Endothelial cell (in vitro differentiated cells): ENCODE data around the gene DIS3L2. TPM values are rescaled to one million over a fixed set of nuclear protein-coding genes. Genes with fewer than 3 reads are reported as not detected.
A peak's percentile ranks its signal among the peaks of the same experiment; 100 is the strongest.

Experiments used
- DNase-seq: peaks from one replicate; pipeline ENCODE4 v3.0.0; 2021; ENCODE audit warnings: low spot score
- H3K27ac Mint-ChIP-seq: one replicate; pipeline ENCODE4 v1.8.0; 2021; ENCODE audit warnings: mixed read lengths, inconsistent platforms; ENCODE audit not compliant: unreplicated experiment
- H3K27me3 Mint-ChIP-seq: one replicate; pipeline ENCODE4 v1.8.0; 2021; ENCODE audit warnings: mild to moderate bottlenecking, moderate library complexity, mixed read lengths, inconsistent platforms; ENCODE audit not compliant: unreplicated experiment
- H3K36me3 Mint-ChIP-seq: one replicate; pipeline ENCODE4 v1.8.0; 2021; ENCODE audit warnings: mild to moderate bottlenecking, low read depth, mixed read lengths, inconsistent platforms; ENCODE audit not compliant: unreplicated experiment
- H3K4me1 Mint-ChIP-seq: one replicate; pipeline ENCODE4 v1.8.0; 2021; ENCODE audit warnings: mild to moderate bottlenecking, mixed read lengths, inconsistent platforms; ENCODE audit not compliant: unreplicated experiment
- H3K4me3 Mint-ChIP-seq: one replicate; pipeline ENCODE4 v1.8.0; 2021; ENCODE audit warnings: mild to moderate bottlenecking, mixed read lengths, inconsistent platforms; ENCODE audit not compliant: unreplicated experiment
- H3K9me3 Mint-ChIP-seq: one replicate; pipeline ENCODE4 v1.8.0; 2021; ENCODE audit warnings: mixed read lengths, inconsistent platforms; ENCODE audit not compliant: unreplicated experiment
- CTCF ChIP-seq: fragments of 200-600 bp; sonication (generic); IDR thresholded peaks from one replicate; pipeline ENCODE4 v1.5.0; 2021; ENCODE audit warnings: antibody characterized with exemption; ENCODE audit not compliant: unreplicated experiment
- long read RNA-seq: library from polyadenylated mRNA; unstranded; transcript quantifications from one replicate; pipeline ENCODE4 v2.0.0, GENCODE V29; 2020; ENCODE audit not compliant: unreplicated experiment
- total RNA-seq: library from RNA; stranded (reverse); fragmentation: NEBNext Ultra II Directional; extraction: Animal tissue kit (Norgen Biotek cat#: 25700); gene quantifications from one replicate; pipeline ENCODE4 v1.2.1, GENCODE V29; 2021; ENCODE audit not compliant: unreplicated experiment

DIS3L2 gene
- 42.1 TPM for total RNA-seq
- long read RNA-seq, transcript DIS3L2-202 (21 exons, 3,501 nt): major isoform, 6 of 13 reads
- long read RNA-seq, partial matches to known transcripts: 2 of 13 reads
- long read RNA-seq, other reads (novel, unspliced or antisense): 5 of 13 reads

GRCh38 chr2:231961349-231962166 is at the start of gene DIS3L2:
TSS of gene DIS3L2 (plus strand) at chr2:231961713. CDS start at chr2:232014928, 53,215 bp downstream.
- H3K9me3 Mint-ChIP-seq: no peaks in the 10 kb centered on the region
- peak within 1 kb of the TSS; percentile 95 for H3K4me3 Mint-ChIP-seq
- peaks cover 25% of the 10 kb centered on the region for H3K4me1 Mint-ChIP-seq
- peak within 1 kb of the TSS; percentile 96 for H3K27ac Mint-ChIP-seq
- peaks cover 6% of the 10 kb centered on the region for H3K27me3 Mint-ChIP-seq
- H3K36me3 Mint-ChIP-seq: peaks cover 5% of the 10 kb centered on the region
- TF ChIP-seq CTCF: no peak
- peak; percentile 81 for DNase-seq

GRCh38 chr2:231914077-231914690 is 47.3 kb upstream of the DIS3L2 start:
- Mint-ChIP-seq H3K36me3 (no peaks in the 10 kb centered on the region), H3K27me3 (peaks cover 5% of the 10 kb centered on the region), H3K4me1 (peaks cover 16% of the 10 kb centered on the region), H3K27ac (no peak overlapping the region), H3K4me3 (no peak overlapping the region), H3K9me3 (no peaks in the 10 kb centered on the region)
- DNase-seq: no peak
- no peak for TF ChIP-seq CTCF

- Mint-ChIP-seq H3K4me1 (peaks cover 20% of the 10 kb centered on the region), H3K9me3 (no peaks in the 10 kb centered on the region), H3K36me3 (no peaks in the 10 kb centered on the region), H3K27ac (no peak overlapping the region), H3K27me3 (peaks cover 4% of the 10 kb centered on the region), H3K4me3 (no peak overlapping the region)
- TF ChIP-seq CTCF: no peak
- DNase-seq: no peak
These were observed 44.0 kb upstream of the DIS3L2 start for GRCh38 chr2:231917280-231918066.

GRCh38 chr2:231918501-231919330 is 42.8 kb upstream of the DIS3L2 start:
- Mint-ChIP-seq H3K4me1 (peaks cover 20% of the 10 kb centered on the region), H3K9me3 (no peaks in the 10 kb centered on the region), H3K36me3 (peaks cover 2% of the 10 kb centered on the region), H3K27ac (peak overlapping the region; percentile 36), H3K27me3 (peaks cover 4% of the 10 kb centered on the region), H3K4me3 (no peak overlapping the region)
- TF ChIP-seq CTCF: no peak
- DNase-seq: no peak
